GM23338 (cell line): ENCODE measurements around the gene NUB1. TPM values are rescaled to one million over a fixed set of nuclear protein-coding genes. Genes with fewer than 3 reads are reported as not detected.

Experiments
- ATAC-seq: fragments of 200-7000 bp; cut with Tn5 transposase; 3 replicates; pipeline ENCODE4 v1.9.1; 2020
- DNase-seq: peaks from one replicate; pipeline ENCODE4 v3.0.0-alpha.2; 2015; ENCODE audit warnings: low spot score
- H2AFZ ChIP-seq: fragments of 200-600 bp; sonication (generic); 2 replicates; pipeline ENCODE4 v1.8.0; 2016; ENCODE audit warnings: antibody characterized with exemption, mild to moderate bottlenecking, moderate library complexity
- H3F3A ChIP-seq: fragments of 200-600 bp; sonication (generic); replicated peaks from 2 replicates; pipeline ENCODE4 v1.8.0; 2017; ENCODE audit warnings: antibody characterized with exemption, mixed run types, low read depth
- H3K27ac ChIP-seq: fragments of 200-600 bp; sonication (generic); 2 replicates; pipeline ENCODE4 v1.6.1; 2016; ENCODE audit warnings: low read depth
- H3K27me3 ChIP-seq: fragments of 200-600 bp; sonication (generic); 2 replicates; pipeline ENCODE4 v1.8.0; 2016; ENCODE audit warnings: mild to moderate bottlenecking, mixed run types, moderate library complexity; ENCODE audit not compliant: insufficient read depth
- H3K36me3 ChIP-seq: fragments of 200-600 bp; sonication (generic); 2 replicates; pipeline ENCODE4 v1.8.0; 2016; ENCODE audit warnings: mild to moderate bottlenecking; ENCODE audit not compliant: insufficient read depth
- H3K4me1 ChIP-seq: fragments of 200-600 bp; sonication (generic); 2 replicates; pipeline ENCODE4 v1.8.0; 2016; ENCODE audit warnings: mild to moderate bottlenecking, moderate library complexity; ENCODE audit not compliant: insufficient read depth
- H3K4me2 ChIP-seq: fragments of 200-600 bp; sonication (generic); 2 replicates; pipeline ENCODE4 v1.7.1; 2017; ENCODE audit warnings: mixed run types
- H3K4me3 ChIP-seq: fragments of 200-600 bp; sonication (generic); 2 replicates; pipeline ENCODE4 v1.6.1; 2016; ENCODE audit warnings: mixed run types
- H3K79me2 ChIP-seq: fragments of 200-600 bp; sonication (generic); replicated peaks from 2 replicates; pipeline ENCODE4 v1.8.0; 2017; ENCODE audit warnings: mild to moderate bottlenecking; ENCODE audit not compliant: insufficient read depth
- H3K9me2 ChIP-seq: fragments of 200-600 bp; sonication (generic); 2 replicates; pipeline ENCODE4 v1.8.0; 2017; ENCODE audit not compliant: insufficient read depth
- H4K20me1 ChIP-seq: fragments of 200-600 bp; sonication (generic); replicated peaks from 2 replicates; pipeline ENCODE4 v1.8.0; 2017; ENCODE audit warnings: mild to moderate bottlenecking; ENCODE audit not compliant: insufficient read depth
- H3K27ac Mint-ChIP-seq: 2 replicates; pipeline ENCODE4 v1.8.0; 2020; ENCODE audit warnings: inconsistent platforms, mild to moderate bottlenecking, moderate library complexity, mixed read lengths
- H3K27me3 Mint-ChIP-seq: 3 replicates; pipeline ENCODE4 v1.8.0; 2022; ENCODE audit warnings: low read depth, mild to moderate bottlenecking, moderate library complexity, mixed read lengths, inconsistent platforms; ENCODE audit not compliant: insufficient read depth, poor library complexity
- H3K36me3 Mint-ChIP-seq: 3 replicates; pipeline ENCODE4 v1.8.0; 2021; ENCODE audit warnings: low read depth, mild to moderate bottlenecking, inconsistent platforms, moderate library complexity, mixed read lengths
- H3K4me1 Mint-ChIP-seq: 3 replicates; pipeline ENCODE4 v1.8.0; 2020; ENCODE audit warnings: mild to moderate bottlenecking, inconsistent platforms, mixed read lengths
- H3K4me3 Mint-ChIP-seq: 3 replicates; pipeline ENCODE4 v1.8.0; 2021; ENCODE audit warnings: moderate library complexity, mild to moderate bottlenecking, inconsistent platforms, mixed read lengths
- H3K9me3 Mint-ChIP-seq: 3 replicates; pipeline ENCODE4 v1.8.0; 2020; ENCODE audit warnings: moderate library complexity, mild to moderate bottlenecking, inconsistent platforms, mixed read lengths
- CREB1 ChIP-seq: fragments of 250-450 bp; sonication (Bioruptor Pico); IDR thresholded peaks from 2 replicates; pipeline ENCODE4 v1.5.0; 2020; ENCODE audit warnings: low read depth, mild to moderate bottlenecking, moderate library complexity
- CTCF ChIP-seq, 2 experiments: fragments of 200-600 bp in 1 of 2; sonication (generic) in 1 of 2; conservative IDR thresholded peaks; 2 replicates each; pipeline versions ENCODE4 v1.5.1 to v1.6.1; 2016 to 2017; ENCODE audit warnings: antibody characterized with exemption in 2 of 2, low read depth in 2 of 2, mild to moderate bottlenecking in 2 of 2, moderate library complexity in 1 of 2
- EZH2phosphoT487 ChIP-seq: fragments of 200-600 bp; sonication (generic); IDR thresholded peaks from one replicate; pipeline ENCODE4 v1.8.1; 2018; ENCODE audit warnings: antibody characterized with exemption; ENCODE audit not compliant: unreplicated experiment
- JUNB ChIP-seq: IDR thresholded peaks from one replicate; pipeline ENCODE4 v1.6.1; 2016; ENCODE audit warnings: antibody characterized with exemption; ENCODE audit not compliant: unreplicated experiment
- NANOG ChIP-seq: IDR thresholded peaks from 2 replicates; pipeline ENCODE4 v1.6.1; 2016; ENCODE audit warnings: antibody characterized with exemption, borderline replicate concordance
- REST ChIP-seq: IDR thresholded peaks from one replicate; pipeline ENCODE4 v1.6.1; 2018; ENCODE audit warnings: antibody characterized with exemption; ENCODE audit not compliant: unreplicated experiment
- STAT1 ChIP-seq: IDR thresholded peaks from one replicate; pipeline ENCODE4 v1.6.1; 2016; ENCODE audit warnings: antibody characterized with exemption; ENCODE audit not compliant: unreplicated experiment
- ZNF114 ChIP-seq: fragments of 250-450 bp; sonication (Bioruptor Pico); IDR thresholded peaks from 2 replicates; pipeline ENCODE4 v1.5.0; 2020; ENCODE audit warnings: mild to moderate bottlenecking, moderate library complexity
- ZNF462 ChIP-seq: fragments of 250-450 bp; sonication (Bioruptor Pico); IDR thresholded peaks from 2 replicates; pipeline ENCODE4 v1.5.0; 2020; ENCODE audit warnings: mild to moderate bottlenecking, moderate library complexity
- polyA plus RNA-seq: library from polyadenylated mRNA; unstranded; fragments of >200 nt; fragmentation: Nextera tagmentation; extraction: Ambion mirVana; gene quantifications from 2 replicates; pipeline ENCODE4 v1.2.1, GENCODE V29; 2016
- total RNA-seq: library from RNA; depleted of rRNA; stranded (reverse); fragments of >200 nt; shearing (Covaris generic); gene quantifications from 2 replicates; pipeline ENCODE4 v1.2.3, GENCODE V29; 2014

Gene NUB1
- total and polyA plus RNA-seq, 2 experiments from 2014 or later, result 31.8 to 42.3 TPM

GRCh38 chr7:151366880-151367222 is 25.2 kb downstream of the NUB1 start:
- no peak overlapping the region for H3K27ac Mint-ChIP-seq
- H3K4me1 Mint-ChIP-seq, result peaks cover 10% of the 10 kb centered on the region; the same call in 2 of the 3 replicates
- Histone ChIP-seq H2AFZ (no peak overlapping the region), H4K20me1 (no peaks in the 10 kb centered on the region), H3K4me3 (no peak overlapping the region), H3K4me1 (peaks cover 6% of the 10 kb centered on the region), H3K27me3 (no peaks in the 10 kb centered on the region), H3K36me3 (no peaks in the 10 kb centered on the region), H3K79me2 (no peaks in the 10 kb centered on the region), H3F3A (0 out of 2 replicates have a peak, but pooled peaks cover 3% of the 10 kb centered on the region), H3K4me2 (no peak overlapping the region), H3K27ac (0 out of 2 replicates have a peak overlapping the region, but pooled peaks have one; percentile 20), H3K9me2 (no peaks in the 10 kb centered on the region)
- DNase-seq, result no peak
- H3K27me3 Mint-ChIP-seq, result peaks cover 3% of the 10 kb centered on the region
- no peak overlapping the region for H3K4me3 Mint-ChIP-seq
- H3K9me3 Mint-ChIP-seq, result no peaks in the 10 kb centered on the region
- H3K36me3 Mint-ChIP-seq, result peaks cover 22% of the 10 kb centered on the region; the same call in 2 of the 3 replicates
- TF ChIP-seq ZNF462 (CRISPR knock-in tag), result no peak
- no peak for TF ChIP-seq REST
- TF ChIP-seq CREB1 (CRISPR knock-in tag), result no peak
- no peak for TF ChIP-seq EZH2phosphoT487
- no peak for TF ChIP-seq ZNF114 (CRISPR knock-in tag)
- TF ChIP-seq NANOG, result no peak
- TF ChIP-seq STAT1, result no peak
- TF ChIP-seq CTCF (conservative IDR thresholded peaks at IDR 0.05; ENCODE audit: low read depth in 2 of 2), result no peak
- TF ChIP-seq JUNB, result no peak
- no peak for ATAC-seq
